A673 (cell line): ENCODE measurements around the gene ZNF500.

Source experiments
- CTCF ChIP-seq: fragments of 300-800, 200-600 bp; sonication (generic); conservative IDR thresholded peaks from 2 replicates; pipeline ENCODE4 v1.5.1; 2017; ENCODE audit warnings: low read depth, mild to moderate bottlenecking, antibody characterized with exemption, low read length, moderate library complexity, mixed read lengths
- EZH2 ChIP-seq: fragments of 200-600 bp; sonication (generic); IDR thresholded peaks from 2 replicates; pipeline ENCODE4 v1.6.1; 2017; ENCODE audit warnings: borderline replicate concordance, low read depth, mild to moderate bottlenecking, mixed read lengths, antibody characterized with exemption, low read length; ENCODE audit not compliant: poor library complexity, severe bottlenecking

DNA sequence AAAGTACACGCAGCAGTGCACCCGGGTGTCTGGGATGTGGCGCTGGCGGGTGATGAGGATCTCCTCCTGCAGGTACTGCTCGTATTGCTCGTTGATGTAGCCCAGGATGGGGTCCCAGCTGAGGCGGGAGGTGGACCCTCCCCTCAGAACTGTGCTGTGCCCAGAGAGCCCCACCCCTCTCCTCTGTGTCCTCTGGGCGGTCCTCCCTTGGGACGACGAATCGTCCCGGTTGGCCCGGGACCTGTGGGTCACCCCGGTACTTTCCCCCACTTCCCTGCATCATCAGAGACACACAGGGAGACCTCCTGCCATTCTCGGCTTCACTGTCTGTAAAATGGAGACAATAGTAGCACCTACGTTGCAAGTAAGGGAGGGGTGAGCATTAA lies 17.0 kb upstream of the ZNF500 start:
- no peak for TF ChIP-seq CTCF
- TF ChIP-seq EZH2 = no peak
